Activated T-helper 1 cell treated with anti-CD3 and anti-CD28 coated beads, Interleukin-12 subunit alpha, Interleukin-12 subunit beta, Interleukin-2, Interleukin-4 antibody, amounts not matched to agents 30 ng/mL and 10 ng/mL and 1 ng/mL, durations not matched to agents 14 hours and 24 hours and 36 hours (primary cell): Measurements from ENCODE around the gene NTMT1. TPM values are rescaled to one million over a fixed set of nuclear protein-coding genes. Genes with fewer than 3 reads are reported as not detected.
A peak's percentile ranks its signal among the peaks of the same experiment; 100 is the strongest.

Experiments
- DNase-seq: peaks from one replicate; pipeline ENCODE4 v3.0.0; 2021; ENCODE audit warnings: low spot score
- H3K27ac Mint-ChIP-seq: one replicate; pipeline ENCODE4 v1.8.0; 2021; ENCODE audit warnings: mild to moderate bottlenecking, mixed read lengths
- H3K27me3 Mint-ChIP-seq: one replicate; pipeline ENCODE4 v1.8.0; 2022; ENCODE audit warnings: mild to moderate bottlenecking, moderate library complexity, mixed read lengths; ENCODE audit not compliant: insufficient read depth
- H3K36me3 Mint-ChIP-seq: one replicate; pipeline ENCODE4 v1.8.0; 2021; ENCODE audit warnings: low read depth, mixed read lengths
- H3K4me1 Mint-ChIP-seq: one replicate; pipeline ENCODE4 v1.8.0; 2021; ENCODE audit warnings: low read depth, mixed read lengths
- H3K4me3 Mint-ChIP-seq: one replicate; pipeline ENCODE4 v1.8.0; 2021; ENCODE audit warnings: mild to moderate bottlenecking, moderate library complexity, mixed read lengths
- H3K9me3 Mint-ChIP-seq: one replicate; pipeline ENCODE4 v1.8.0; 2021; ENCODE audit warnings: mixed read lengths
- intact Hi-C: fragments of 100-400 bp; cut with micrococcal nuclease; formaldehyde crosslinking; loops from one replicate; pipeline ENCODE4 v1.15.1; 2024
- total RNA-seq: library from RNA; stranded (reverse); gene quantifications from 2 replicates; pipeline ENCODE4 v1.2.3, GENCODE V29; 2022

NTMT1 gene
- total RNA-seq, 1 donor from 2014 or later = 67.1 TPM

DNA sequence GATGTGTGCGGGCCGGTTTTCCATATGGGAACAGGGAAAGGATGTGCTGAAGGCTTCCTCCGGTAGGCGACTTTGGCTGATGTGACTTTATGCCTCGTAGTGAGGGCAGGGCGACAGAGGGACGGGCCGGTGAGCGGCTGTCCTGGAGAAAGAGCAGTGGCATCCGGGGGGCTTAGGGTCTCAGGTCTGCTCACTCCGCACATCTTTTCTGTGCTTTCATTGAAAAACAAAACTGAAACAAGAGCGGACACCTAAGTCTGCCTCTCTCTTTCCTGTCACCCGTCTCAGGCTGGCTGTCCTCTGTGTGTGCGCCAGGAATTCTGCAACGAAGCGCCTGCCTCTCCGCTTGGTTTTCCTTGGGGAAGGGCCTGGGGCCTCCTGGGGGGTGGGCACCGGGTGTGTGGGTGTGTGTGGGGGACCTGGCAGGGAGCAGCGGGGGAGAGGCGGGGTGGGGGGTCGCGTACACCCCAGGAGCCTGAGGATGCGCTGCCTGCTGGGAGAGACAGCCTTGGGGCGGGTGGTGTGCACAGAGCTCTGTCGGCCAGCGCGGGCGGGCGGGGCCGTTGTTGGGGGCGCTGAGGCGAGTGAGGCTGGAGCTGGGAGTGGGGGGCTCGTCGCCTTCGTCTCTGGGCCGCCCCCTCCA, 38.9 kb downstream of the NTMT1 start:
- DNase-seq = peak; percentile 7

DNA sequence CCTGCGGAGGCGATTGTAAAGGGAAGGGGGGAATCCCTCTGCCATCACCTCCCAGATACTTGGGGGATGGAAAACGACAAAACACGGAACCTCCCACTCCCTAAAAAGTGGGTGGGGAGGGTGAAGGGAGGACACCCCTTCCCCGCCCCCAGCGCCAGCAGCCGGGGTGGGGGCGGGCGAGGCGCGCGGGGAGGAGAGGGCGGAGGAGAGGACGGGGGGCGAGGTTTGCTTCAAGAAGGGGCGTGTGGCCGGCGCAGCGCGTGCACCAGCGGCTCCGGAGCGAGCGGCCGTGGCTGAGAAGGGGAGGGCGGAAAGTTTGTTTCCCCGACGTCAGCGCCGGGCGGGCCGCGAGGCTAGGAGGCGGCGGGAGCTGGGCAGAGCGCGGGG, 39.4 kb downstream of the NTMT1 start, which contains the start of gene PRRX2:
TSS of gene PRRX2 (plus strand) at position 259 of the 387 bp plus-strand sequence. CDS start 221 bp downstream, outside the sequence.
- Mint-ChIP-seq H3K4me1 (peaks cover 6% of the 10 kb centered on the region), H3K4me3 (peak within 1 kb of the TSS; percentile 77), H3K9me3 (no peaks in the 10 kb centered on the region), H3K27ac (peak within 1 kb of the TSS; percentile 61), H3K27me3 (peaks cover 31% of the 10 kb centered on the region), H3K36me3 (no peaks in the 10 kb centered on the region)
- peak; percentile 38 for DNase-seq
- intact Hi-C loops = loop anchor here (2.0 kb wide), 1 partner anchor 23 kb away; the partner anchor contains the start of gene ASB6

More for the DNA sequence above, 38.9 kb downstream of the NTMT1 start:
- Mint-ChIP-seq H3K27ac (peak overlapping the region; percentile 61), H3K4me3 (peak overlapping the region; percentile 77), H3K27me3 (peaks cover 31% of the 10 kb centered on the region), H3K4me1 (peaks cover 6% of the 10 kb centered on the region), H3K9me3 (no peaks in the 10 kb centered on the region), H3K36me3 (no peaks in the 10 kb centered on the region)
- intact Hi-C loops = loop anchor here (2.0 kb wide), 1 partner anchor 22 kb away; the partner anchor contains the start of gene ASB6

DNA sequence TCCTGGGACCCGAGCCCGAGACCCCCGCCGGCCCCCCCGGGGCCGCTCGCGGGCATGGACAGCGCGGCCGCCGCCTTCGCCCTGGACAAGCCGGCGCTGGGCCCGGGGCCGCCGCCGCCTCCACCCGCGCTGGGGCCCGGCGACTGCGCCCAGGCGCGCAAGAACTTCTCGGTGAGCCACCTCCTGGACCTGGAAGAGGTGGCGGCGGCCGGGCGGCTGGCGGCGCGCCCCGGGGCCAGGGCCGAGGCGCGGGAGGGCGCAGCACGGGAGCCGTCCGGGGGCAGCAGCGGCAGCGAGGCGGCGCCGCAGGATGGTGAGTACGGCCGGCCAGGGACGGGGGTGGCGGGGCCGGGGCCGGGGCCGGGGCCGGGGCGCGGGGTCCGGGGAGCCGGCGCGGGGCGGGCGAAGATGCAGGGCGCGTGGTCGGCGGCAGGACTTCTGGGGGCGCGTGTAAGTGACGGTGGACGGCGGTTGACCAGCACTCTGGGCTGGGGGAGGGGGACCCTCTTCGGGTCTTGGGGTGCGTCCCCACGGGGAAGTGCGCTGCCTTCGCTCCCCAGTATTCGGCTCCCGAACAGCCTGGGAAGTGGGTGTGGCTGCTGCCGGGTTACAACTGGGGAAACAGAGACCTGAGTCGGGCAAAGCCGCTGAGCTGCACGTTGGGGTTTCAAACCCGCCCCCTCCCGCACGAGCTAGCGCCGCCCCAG, 40.0 kb downstream of the NTMT1 start:
- no peak for DNase-seq
- Mint-ChIP-seq H3K27me3 (peaks cover 27% of the 10 kb centered on the region), H3K4me3 (peak overlapping the region; percentile 59), H3K9me3 (no peaks in the 10 kb centered on the region), H3K27ac (no peak overlapping the region), H3K4me1 (peaks cover 6% of the 10 kb centered on the region), H3K36me3 (no peaks in the 10 kb centered on the region)
- intact Hi-C loops = loop anchor here (2.0 kb wide), 1 partner anchor 23 kb away; the partner anchor contains the start of gene ASB6

DNA sequence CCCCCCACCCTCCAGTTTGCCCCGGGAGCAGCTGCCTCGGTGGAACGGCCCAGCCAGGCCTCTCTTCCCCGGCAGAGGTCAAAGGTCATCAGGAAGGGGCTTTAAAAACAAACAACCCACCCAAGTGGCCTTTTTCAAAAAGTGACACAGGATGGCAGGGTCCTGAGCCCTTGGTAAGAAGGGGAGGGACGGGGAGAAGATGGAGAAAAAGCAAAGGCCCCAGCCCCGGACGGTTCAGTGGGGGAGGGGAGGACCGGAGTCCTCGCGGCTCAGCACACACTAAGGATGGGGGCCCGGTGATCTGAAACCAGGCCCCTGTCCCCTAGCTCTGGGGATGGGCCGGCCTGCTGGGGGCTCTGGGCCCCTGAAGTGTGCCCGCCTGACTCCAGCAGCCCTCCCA, 40.6 kb downstream of the NTMT1 start:
- no peak overlapping the region for H3K27ac Mint-ChIP-seq
- intact Hi-C loops = no loop called here
- H3K4me1 Mint-ChIP-seq = peaks cover 8% of the 10 kb centered on the region
- H3K36me3 Mint-ChIP-seq = no peaks in the 10 kb centered on the region
- H3K9me3 Mint-ChIP-seq = no peaks in the 10 kb centered on the region
- no peak for DNase-seq
- H3K4me3 Mint-ChIP-seq = no peak overlapping the region
- peaks cover 24% of the 10 kb centered on the region for H3K27me3 Mint-ChIP-seq

DNA sequence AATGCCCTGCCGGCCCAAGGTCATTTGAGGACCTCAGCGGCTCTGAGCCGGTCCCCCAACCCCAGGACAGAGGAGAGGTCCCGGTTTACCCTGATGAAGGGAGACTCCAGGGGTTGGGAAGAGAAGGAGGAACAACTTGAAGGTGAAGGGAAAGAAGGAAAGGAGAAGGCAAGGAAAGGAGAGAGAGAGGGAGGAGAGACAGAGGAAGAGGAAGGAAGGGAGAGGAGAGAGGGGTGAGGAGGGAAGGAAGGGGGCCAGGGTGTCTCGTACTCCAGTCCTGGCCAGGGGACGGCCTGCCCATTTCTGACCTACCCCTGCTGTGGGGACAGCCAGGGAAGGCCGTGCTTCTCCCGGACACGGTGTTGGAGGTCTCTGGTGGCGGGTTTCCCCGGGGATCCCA, 41.4 kb downstream of the NTMT1 start:
- H3K4me1 Mint-ChIP-seq = peaks cover 11% of the 10 kb centered on the region
- no peaks in the 10 kb centered on the region for H3K9me3 Mint-ChIP-seq

DNA sequence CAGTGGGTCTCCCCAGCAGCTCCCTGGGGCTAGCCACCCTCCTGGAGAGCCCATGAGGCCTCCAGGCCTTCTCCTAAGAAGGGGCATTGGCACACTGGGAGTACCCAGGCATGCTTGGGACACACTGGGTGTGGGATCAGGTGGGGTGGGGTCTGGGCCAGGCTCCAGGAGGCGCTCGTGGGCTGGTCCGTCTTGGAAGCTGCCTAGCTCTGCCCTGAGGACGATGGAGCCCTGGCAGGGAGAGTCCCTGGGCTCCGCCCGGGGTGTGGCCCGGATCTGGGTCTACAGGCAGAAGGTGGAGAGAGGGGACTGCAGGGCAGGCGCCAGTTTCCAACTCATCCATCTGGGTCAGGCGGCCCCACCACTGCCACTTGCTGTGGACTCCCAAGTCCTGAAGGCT, 41.9 kb downstream of the NTMT1 start:
- no peak overlapping the region for H3K4me3 Mint-ChIP-seq
- H3K4me1 Mint-ChIP-seq = peaks cover 11% of the 10 kb centered on the region
- H3K27me3 Mint-ChIP-seq = peaks cover 21% of the 10 kb centered on the region
- no peak overlapping the region for H3K27ac Mint-ChIP-seq
- H3K36me3 Mint-ChIP-seq = no peaks in the 10 kb centered on the region
- intact Hi-C loops = no loop called here
- no peaks in the 10 kb centered on the region for H3K9me3 Mint-ChIP-seq
- no peak for DNase-seq

More for the DNA sequence above, 41.4 kb downstream of the NTMT1 start:
- Mint-ChIP-seq H3K36me3 (no peaks in the 10 kb centered on the region), H3K27ac (no peak overlapping the region), H3K4me3 (no peak overlapping the region), H3K27me3 (peaks cover 23% of the 10 kb centered on the region)
- intact Hi-C loops = no loop called here
- no peak for DNase-seq

DNA sequence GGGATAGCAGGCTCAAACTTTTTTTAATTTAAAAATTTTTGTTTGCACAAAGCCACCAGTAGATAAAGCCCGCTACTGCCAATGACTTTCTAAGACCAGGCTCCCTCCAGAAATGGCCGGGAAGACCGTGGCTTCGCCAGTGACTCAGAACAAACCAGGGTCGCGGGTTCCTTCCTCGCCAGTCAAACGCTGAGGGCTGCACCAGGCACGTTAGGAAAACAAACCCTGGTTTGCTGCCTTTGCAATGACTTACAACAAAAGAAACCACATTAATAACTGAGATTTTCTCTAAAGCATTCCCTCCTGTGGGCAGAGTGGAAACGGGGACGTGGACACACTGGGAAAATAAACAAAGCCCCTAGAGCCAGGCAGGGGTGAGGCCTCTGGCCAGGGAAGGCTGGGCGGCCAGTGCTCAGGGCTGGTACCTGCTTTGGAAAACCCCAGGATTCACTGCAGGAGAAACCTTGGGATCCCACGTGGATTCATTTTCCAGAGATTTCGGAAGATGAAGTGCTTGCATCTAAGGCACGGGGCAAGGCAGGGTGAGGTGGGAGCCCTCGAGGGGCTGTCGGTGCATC, 43.3 kb downstream of the NTMT1 start:
- H3K27me3 Mint-ChIP-seq = peaks cover 21% of the 10 kb centered on the region
- H3K4me1 Mint-ChIP-seq = peaks cover 11% of the 10 kb centered on the region
- no peak overlapping the region for H3K4me3 Mint-ChIP-seq
- H3K36me3 Mint-ChIP-seq = no peaks in the 10 kb centered on the region
- no peak overlapping the region for H3K27ac Mint-ChIP-seq
- intact Hi-C loops = no loop called here
- no peaks in the 10 kb centered on the region for H3K9me3 Mint-ChIP-seq
- DNase-seq = no peak

DNA sequence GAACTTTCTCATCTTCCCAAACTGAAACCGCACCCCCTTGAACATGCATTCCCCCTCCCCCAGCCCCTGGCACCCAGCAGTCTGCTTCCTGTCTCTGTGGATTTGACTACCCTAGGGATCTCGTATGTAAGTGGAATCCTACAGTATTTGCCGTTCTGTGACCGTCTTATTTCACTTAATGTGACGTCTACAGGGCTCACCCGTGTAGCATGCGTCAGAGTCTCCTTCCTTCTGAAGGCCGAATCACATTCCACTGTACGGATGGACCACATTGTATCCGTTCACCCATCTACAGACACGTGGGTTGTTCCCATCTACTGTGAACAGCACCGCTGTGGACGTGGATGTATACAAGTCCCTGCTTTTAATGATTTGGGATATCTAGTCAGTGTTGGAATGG, 44.0 kb downstream of the NTMT1 start:
- Mint-ChIP-seq H3K4me3 (no peak overlapping the region), H3K36me3 (no peaks in the 10 kb centered on the region), H3K27ac (no peak overlapping the region), H3K9me3 (no peaks in the 10 kb centered on the region), H3K4me1 (peaks cover 6% of the 10 kb centered on the region), H3K27me3 (peaks cover 17% of the 10 kb centered on the region)
- no peak for DNase-seq
- intact Hi-C loops = no loop called here

DNA sequence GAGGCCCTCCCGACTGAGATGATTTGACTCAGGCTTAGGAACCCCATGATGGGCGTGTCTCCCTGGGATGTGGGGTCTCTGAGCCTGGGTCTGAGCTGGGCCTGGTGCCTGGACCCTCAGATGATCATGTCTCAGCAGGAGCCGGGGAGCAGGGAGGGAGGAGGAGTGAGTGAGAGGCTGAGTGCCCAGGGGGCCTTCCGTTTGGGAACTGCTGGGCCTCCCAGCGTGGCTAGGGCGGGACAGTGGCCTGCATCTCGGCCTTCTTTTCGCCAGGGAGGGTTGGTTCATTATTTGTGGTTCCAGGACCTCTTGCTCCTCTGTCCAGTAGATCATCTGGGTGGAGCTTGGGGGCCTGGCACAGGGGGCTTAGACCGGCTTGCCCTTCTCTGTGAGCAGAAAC, 45.1 kb downstream of the NTMT1 start:
- peaks cover 5% of the 10 kb centered on the region for H3K4me1 Mint-ChIP-seq
- DNase-seq = no peak
- no peak overlapping the region for H3K4me3 Mint-ChIP-seq
- H3K27me3 Mint-ChIP-seq = peaks cover 16% of the 10 kb centered on the region
- intact Hi-C loops = no loop called here
- H3K27ac Mint-ChIP-seq = no peak overlapping the region
- H3K36me3 Mint-ChIP-seq = no peaks in the 10 kb centered on the region
- H3K9me3 Mint-ChIP-seq = no peaks in the 10 kb centered on the region

DNA sequence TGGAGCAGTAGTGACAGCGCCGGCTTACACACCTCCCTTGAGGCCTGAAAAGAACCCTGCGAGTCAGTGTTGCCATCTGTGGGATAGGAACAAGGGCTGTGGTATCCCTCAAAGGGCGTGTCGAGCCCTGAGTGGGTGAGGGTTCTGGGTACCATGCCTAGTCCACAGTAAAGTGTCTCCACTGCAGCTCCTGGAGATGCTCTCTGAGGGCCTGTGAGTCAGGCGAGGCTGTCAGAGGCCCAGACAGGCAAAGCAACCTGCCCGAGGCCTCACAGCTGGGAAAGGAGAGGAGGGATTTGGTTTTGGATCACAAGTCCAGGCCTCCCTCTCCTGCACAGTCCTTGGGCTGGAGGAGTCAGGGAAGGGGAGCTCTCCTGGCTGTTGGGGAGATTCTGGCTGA, 45.6 kb downstream of the NTMT1 start:
- no peaks in the 10 kb centered on the region for H3K36me3 Mint-ChIP-seq
- no peak overlapping the region for H3K4me3 Mint-ChIP-seq
- peaks cover 16% of the 10 kb centered on the region for H3K27me3 Mint-ChIP-seq
- no peak for DNase-seq
- intact Hi-C loops = no loop called here
- H3K27ac Mint-ChIP-seq = no peak overlapping the region
- H3K9me3 Mint-ChIP-seq = no peaks in the 10 kb centered on the region
- peaks cover 5% of the 10 kb centered on the region for H3K4me1 Mint-ChIP-seq

DNA sequence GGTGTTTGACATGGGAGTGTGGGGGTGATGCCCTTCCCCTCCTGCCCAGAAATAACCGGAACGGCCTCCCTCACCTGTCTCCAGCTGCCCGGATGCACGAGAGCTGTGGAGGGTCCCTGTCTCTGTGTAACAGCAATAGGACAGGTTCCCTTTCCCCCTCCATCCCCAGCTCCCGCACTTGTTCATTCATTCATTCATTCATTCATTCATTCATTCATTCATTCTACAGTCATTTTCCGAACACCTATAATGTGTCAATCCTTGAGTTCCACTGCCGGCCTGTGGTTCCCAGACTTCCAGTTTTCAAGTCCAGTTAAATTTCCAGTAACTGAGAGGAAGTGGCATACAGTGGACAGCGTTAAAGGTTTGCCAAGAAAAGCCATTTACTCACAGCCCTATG, 46.7 kb downstream of the NTMT1 start:
- Mint-ChIP-seq H3K36me3 (no peaks in the 10 kb centered on the region), H3K27me3 (peaks cover 10% of the 10 kb centered on the region), H3K9me3 (no peaks in the 10 kb centered on the region), H3K27ac (no peak overlapping the region), H3K4me1 (peaks cover 5% of the 10 kb centered on the region), H3K4me3 (no peak overlapping the region)
- intact Hi-C loops = no loop called here
- no peak for DNase-seq

DNA sequence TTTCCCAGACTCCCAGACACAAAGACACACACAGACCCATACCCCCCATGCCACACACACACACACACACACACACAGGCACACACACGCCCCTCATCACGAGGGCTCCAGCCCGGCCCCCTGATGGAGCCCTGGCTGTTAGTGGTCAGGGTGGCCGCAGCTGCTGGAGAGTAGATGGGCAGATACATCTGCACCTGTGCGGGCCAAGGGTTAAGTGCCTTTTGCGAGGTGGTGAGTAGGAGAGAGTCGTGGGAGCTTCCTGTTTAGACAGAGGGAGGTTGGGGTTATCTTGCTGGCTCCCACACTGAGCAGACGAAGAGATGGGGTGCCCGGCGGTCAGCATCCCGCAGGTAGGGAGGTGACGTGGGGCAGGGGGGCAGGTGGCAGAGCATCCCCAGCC, 47.6 kb downstream of the NTMT1 start:
- Mint-ChIP-seq H3K27ac (no peak overlapping the region), H3K4me1 (peaks cover 5% of the 10 kb centered on the region), H3K36me3 (no peaks in the 10 kb centered on the region), H3K4me3 (no peak overlapping the region), H3K27me3 (peaks cover 10% of the 10 kb centered on the region), H3K9me3 (no peaks in the 10 kb centered on the region)
- intact Hi-C loops = no loop called here
- no peak for DNase-seq

DNA sequence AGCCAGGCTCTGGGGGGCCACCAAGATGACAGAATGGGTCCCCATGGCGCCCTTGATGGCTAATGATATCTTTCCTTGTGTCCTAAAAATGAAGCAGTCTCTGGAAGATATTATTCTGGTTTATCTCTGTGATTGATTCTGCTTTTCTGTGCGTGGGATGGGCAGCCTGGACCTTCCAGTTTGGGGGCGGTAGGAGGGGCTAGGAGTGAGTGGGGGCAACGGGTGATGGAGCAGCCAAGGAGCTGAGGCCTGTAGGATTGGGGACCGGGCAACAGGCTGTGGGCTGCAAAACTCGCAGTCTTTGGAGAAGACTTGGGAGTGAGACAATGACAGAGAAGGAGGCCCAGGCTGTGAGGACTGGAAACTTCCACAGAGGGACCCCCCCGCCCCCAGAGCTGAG, 48.3 kb downstream of the NTMT1 start:
- Mint-ChIP-seq H3K4me3 (no peak overlapping the region), H3K36me3 (no peaks in the 10 kb centered on the region), H3K27me3 (peaks cover 8% of the 10 kb centered on the region), H3K9me3 (no peaks in the 10 kb centered on the region), H3K4me1 (peaks cover 5% of the 10 kb centered on the region), H3K27ac (no peak overlapping the region)
- intact Hi-C loops = no loop called here
- no peak for DNase-seq
